IPS DF 4.7 (cell line): ENCODE results near the gene RHBDF2.

Experiments
- DNase-seq: peaks from one replicate; pipeline ENCODE4 v3.0.0-alpha.2; 2013; ENCODE audit warnings: low spot score; ENCODE audit errors: extremely low read depth

The RHBDF2 gene

DNA sequence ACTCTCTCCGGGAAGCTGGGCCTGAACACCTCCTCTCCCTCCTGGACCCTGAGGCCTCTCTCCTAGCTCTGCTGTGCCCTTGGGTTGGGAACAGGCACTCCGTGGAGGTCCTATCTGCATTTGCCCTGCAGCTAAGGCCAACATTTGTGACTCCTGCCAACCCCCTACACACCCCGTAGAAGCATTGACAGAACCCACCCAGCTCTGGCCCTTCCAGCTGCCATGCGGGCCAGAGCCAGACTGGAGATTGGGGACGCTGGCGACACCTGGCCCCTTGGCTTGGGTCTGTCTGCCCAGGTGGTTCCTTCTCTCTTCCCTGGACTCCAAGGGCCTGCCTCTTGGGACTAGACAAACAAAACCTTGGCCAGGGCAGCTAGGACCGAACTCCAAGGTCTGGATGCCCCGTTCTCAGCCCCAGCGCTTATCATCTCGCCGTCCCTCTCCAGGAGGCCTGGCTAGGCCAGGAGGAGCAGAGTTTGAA is 644 bp upstream of the RHBDF2 start:
- no peak for DNase-seq

DNA sequence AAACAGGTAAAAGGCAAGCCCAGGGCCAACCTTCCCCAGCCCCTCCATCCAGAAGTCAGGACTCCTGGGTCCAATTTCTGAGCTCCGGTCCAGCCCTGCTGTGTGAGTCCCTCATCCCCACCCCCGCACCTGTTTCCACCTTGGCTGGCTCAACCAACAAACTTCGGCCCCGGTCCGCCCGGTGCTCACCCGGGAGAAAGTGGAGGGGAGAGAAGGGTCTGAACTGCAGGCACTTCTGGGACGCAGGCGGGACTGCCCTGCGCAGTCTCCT is 541 bp downstream of the RHBDF2 start:
- DNase-seq = no peak

DNA sequence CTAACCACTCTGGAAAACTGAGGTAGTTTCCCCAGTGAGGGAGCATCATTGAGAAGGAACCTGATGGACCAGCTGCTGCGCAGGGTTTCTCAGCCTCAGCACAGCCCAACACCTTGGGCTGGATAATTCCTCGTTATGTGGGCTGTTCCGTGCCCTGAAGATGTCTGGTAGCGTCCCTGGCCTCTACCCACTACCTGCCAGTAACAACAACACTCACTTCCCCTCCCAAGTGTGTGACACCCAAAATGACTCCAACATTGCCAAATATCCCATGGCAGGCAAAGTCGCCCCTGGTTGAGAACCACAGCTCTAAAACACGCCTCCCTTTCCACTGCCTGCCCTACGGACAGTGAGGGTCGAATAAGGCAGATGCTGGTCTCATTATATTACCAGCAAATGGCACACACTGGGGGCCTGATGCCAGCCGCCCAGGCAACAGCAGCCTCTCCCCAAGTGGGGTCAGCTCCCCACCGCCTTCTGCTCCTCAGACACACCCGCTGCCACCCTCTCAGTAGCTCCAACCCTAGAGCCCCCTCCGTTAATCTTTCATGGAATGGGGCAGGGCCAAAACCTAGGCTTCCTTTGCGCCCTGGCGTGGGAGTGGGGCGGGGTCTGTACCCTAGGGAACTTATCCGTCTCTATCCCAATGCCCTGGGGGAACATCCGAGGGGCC is 1.0 kb downstream of the RHBDF2 start:
- no peak for DNase-seq

DNA sequence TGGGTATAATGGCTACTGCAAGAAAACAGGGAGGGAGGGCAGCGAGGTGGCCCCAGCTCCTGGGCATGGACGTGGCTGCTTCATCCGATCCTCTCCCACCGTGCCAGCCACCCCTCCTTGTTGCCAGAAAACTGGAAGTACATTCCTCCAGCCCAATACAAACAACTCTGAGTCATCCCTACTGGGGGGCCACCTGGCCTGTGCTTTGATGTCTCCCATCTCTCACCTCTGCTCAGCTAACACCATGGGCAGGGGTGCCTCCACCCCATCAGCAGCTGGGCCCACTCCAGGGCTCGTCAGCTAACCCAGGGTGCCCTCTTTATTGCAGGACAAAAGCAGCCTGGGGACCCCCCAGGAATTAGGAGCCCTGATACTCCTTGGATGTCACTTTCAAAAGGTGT is 2.0 kb downstream of the RHBDF2 start:
- no peak for DNase-seq

DNA sequence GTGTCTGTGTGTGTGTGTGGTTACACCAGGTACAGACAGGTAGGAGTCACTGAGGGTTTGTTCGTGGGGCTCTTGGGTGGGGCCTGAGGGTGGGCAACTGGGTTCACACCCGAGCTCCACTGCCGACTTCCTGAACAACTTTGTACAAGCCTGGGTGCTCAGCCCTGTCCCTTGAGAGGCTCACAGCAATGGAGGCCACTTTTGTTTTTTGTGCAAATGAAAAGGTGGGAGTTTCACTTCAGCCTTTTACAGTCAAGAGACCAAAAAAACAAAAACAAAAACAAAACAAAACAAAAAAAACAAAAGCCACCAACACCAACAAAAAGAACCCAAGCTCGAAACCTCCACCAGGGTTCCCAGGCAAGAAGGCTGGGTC is 2.4 kb downstream of the RHBDF2 start:
- no peak for DNase-seq

DNA sequence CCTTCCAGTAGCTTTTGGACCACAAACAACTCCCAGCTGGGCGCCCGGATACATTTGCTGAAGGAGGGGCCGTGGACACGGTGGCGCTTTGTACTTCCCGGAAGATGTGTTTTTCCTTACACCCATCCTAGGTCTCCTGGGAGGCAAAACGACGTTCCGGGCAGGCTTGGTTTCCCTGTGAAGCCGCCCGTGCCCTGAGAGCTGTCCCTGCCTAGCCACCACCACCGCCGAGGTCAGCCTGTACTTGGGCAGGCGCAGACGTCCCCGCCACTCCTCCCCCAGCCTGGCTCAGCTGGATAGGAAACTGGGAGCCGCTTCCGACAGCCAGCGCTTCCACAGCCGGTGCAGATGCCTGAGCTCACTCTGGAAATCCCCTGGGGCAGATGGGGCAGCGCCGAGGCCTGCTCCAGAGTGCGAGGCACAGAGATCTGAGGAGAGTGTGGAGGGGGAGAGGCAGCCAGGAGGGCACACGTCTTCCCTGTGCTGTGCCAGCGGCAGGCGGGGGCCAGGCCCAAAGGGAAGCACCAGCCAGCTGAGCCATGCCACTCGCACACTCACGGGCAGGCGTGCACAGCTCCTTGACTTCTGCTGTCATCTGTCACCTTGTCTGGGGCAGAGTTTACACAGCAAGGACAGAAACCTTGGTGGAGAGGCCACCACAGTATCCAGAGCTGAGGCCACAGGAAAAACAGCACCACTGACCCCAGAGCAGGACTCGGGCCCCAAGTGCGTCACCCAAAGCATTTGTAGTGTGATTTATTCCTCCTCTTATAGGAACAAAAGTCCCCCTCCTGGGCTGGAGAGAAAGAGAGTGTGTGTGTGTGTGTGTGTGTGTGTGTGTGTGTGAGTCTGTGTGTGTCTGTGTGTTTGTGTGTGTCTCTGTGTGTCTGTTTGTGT is 3.0 kb downstream of the RHBDF2 start:
- DNase-seq = no peak

DNA sequence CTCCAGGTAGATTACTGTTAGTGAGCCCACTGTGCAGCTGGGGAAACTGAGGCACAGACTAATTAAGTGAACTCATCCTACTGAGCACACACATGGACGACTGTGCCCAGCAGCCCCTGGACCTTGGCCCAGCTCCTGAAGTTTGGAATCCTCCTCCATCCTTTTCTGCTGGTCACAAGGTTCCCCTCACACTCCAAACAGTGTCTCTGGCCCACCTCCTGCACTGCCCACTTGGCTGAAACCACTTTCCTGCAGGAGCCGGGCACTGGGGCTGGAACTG is 3.6 kb downstream of the RHBDF2 start:
- DNase-seq = no peak

DNA sequence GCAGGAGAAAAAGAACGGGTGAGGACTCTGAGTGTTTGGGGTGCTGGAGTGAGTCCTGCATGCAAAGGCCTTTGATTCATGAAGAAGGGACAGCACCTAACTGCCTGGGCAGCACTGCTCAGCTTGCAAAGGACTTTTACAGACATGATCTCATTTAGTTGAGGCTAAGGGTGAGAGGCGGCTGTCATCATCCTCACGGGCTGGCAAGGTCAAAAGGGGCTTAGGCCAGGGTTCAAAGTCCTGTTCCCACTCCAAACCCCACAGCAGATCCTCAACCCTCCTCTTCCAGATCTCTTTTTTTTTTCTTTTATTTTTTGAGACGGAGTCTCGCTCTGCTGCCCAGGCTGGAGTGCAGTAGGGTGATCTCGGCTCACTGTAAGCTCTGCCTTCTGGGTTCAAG is 4.8 kb downstream of the RHBDF2 start:
- no peak for DNase-seq

DNA sequence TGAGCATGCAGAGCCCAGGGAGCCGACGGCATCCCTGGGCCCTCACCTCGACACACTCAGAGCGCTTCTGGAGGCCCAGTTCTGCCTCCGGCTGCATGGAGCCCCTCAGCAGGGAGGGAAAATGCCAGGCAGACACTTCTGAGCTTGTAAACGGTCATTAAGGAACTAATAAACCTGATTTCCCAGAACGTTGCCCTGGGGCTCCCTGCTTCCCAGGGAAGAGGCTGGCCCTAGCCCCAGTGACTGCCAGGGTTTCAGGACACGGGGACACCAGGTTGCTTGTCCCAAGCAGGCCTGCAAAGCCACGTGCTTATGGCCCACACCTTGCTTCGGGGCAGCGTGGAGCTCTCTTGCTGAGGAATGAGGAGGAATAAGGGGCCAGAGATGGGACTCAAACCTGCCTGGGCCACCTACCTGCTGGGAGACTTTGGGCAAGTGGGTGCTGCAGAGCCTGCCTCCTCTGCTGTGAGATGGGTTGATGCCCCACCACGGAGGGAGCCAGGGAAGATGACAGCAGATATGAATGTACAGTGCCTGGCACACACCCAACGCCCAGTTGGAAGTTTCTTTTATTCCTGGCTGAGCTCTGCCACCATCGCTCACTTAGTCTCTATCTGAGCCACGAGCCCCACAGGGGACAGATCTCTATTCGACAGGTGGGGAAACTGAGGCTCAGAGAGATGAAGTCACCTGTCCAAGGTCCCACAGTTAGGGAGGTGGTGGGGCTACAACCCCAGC is 5.4 kb downstream of the RHBDF2 start:
- DNase-seq = no peak

DNA sequence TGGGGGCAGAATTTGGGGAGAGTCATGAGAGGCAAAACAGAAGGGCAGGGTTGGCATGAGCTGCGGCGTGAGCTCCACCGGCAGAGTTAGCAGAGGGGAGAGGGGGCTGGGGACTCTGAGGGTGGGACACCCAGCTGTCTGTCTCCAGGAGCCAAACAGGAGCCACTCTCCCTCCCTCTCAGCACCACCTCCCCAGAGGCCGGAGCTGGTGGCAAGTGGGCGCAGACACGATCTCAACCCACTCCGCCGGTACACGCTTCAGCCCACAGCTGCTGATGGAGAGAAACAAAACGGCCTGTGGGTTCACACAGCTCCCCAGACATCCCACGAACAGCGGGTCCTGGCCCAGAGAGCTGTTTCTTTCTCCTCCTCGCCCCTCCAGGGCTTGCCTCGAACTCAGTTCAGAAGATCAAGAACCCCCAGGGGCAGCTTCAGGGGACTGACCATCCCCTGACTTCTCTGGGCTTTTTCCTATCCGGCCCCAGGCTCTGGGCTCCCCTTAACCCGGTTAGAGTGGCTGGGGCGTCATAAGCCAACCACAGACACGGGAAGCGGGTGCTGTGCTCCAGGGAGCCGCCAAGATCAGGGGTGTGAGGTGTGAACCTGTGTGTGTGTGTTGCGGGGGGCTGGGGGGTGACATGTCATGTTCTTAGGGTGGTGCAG is 7.6 kb downstream of the RHBDF2 start:
- no peak for DNase-seq

DNA sequence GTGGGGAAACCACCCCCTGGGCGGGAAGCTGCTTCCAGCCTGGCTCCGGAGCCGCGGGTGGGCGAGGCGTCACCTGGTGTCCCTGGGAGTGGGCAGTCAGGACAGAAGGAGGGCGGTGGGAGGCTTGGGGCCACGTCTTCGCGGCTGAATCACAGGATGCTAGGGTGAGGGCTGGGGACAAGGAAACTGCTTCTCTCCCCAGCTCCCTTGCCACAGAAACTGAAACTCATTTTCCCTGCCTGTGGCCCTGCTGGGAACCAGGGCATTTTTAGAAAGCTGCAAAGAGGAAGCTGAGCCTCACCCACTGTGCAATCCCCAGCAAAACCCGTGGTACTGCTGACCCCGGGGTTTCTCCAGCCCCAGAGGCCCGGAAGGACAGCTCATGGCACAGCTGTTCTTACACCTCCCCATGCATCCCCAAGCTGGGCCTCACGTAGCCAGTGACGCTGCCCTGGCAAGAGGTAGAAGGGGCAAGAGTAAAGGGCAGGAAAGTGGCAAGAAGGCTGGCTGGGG is 8.2 kb downstream of the RHBDF2 start:
- DNase-seq = no peak

DNA sequence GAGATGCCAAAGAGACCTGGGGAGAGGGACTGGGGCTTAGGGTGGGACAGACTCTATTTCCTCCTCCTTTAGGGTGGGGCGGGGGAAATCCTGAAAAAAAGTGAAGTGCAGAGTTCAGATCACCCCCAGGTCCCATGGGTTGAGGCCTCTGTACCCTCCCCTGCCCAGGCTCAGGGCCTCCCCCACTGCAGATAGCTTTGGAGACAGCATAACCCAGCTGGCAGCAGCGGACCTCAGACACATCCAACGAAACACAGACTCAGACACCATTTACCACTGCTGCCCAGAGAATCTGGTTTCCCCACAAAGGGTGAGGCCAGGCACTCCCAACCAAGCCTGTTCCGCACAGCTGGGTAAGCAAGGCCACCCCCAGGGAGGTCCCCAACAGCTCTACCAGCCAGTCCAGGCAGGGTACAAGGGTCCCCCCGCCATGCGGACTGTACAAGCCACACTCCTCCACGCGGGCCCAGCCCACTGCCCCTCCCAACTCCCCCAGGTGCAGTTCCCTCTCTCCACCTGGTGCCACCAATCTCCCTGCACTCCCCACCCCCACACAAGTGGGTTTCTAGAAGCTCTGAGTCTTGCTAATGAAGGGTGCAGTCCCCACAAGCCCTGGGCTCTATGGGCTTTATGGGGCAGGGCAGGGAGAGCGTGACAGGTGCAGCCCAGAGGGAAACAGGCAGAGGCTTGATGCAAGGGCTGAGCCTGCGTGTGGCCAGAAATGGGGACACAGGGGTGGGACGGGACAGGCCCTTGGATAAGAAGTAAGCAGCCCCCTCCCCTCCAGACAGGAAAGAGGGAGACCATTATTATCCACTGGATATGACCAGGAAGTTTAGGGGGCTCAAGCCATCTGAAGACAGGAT is 8.9 kb downstream of the RHBDF2 start:
- DNase-seq = no peak

DNA sequence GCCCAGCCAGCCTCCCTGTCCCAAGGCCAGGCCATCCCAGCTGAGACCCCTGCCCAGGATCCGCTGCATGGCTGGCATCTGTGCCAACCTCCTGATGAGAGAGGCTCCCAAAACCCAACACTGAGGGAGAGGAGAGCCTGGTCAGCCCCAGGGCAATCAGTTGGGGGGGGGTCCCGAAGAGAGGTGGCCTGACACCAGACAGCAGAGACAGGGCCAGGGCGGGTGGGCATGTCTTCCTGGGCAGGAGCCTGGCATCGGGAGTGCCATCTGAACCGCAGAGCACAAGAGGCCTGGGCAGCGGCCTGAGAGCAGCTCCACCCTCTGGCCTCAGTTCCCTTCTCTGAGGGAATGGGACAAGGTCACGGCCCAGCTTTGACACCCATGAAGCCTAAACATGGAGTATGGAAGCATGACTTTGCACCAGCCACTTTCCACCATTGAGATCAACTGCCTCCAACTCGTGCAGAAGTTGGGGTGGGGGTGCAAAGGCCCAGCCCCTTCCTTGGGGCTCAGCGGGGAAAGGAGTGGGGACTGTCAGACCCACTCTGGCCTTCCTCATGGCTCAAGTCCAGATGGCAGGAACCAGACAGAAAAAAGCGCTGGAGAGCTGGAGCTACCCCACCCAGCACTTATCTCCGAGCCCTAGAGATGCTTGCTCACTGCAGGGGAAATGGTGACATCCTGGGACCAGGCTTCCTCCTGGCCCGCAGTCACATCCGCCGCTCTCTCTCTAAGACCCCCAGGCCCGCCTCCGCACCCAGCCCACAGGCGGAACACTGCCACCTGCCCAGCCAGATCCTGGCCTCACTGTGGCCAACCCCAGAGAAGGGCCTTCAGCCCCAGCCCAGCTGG is 9.7 kb downstream of the RHBDF2 start:
- no peak for DNase-seq

DNA sequence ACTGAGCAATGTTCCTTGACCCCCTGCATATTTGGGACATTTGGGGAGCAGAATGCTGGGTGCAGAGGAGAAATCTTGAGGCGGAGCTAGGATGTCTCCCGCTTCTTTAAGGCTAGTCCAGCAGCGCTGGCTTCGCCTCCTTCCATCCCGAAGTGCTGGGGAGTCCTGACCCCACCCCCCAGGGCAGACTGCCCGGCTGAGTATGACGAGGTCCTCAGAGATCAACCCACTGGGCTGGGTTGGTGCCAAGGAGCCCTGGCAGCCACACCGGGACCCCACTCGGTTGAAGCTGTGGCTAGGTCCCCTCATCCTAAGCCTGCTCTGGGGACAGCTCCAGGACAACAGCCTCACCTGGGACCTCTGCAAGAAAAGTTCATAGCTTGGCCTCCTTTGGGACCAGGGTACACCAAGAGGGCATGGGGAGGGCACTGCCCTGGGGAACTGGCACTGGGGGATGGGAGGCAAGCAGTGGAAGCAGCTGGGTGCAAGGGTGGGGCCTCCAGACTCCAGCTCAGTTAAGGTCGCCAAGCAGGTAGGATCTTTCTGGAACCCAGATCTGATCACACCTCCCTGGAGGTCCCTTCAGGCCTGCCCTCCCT is 11.0 kb downstream of the RHBDF2 start:
- no peak for DNase-seq

DNA sequence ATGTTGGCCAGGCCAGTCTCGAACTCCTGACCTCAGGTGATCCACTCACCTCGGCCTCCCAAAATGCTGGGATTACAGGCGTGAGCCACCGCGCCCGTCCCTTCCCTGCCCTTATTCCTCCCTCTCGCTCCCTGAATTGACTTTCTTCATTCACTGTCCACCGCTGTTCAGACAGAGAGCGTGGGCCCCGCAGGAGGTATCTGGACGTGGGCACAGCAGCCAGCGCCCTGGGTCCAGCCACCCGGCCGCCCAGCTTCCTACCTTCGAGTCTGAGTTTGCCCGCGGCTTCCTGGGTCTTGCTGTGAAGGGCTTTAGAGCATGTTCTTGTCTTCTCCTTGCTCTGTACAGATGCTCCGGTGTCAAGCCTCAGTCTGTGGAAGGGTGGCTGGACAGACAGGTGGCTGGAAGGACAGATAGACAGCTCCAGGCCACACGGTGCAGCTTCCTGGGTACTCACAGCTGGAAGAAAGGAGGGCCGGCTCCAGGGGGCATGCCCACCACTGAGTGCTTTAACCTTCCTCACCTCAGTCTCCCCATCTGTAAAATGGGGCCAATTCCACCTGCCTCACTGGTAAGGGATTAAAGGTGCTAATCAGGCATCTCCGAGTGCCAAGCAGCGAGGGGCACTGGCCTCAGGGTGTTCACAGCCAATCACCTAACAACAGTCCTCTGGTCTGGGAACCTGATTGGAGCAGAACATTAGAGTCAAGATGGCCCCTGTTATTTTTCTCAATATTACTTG is 13.6 kb downstream of the RHBDF2 start:
- no peak for DNase-seq

DNA sequence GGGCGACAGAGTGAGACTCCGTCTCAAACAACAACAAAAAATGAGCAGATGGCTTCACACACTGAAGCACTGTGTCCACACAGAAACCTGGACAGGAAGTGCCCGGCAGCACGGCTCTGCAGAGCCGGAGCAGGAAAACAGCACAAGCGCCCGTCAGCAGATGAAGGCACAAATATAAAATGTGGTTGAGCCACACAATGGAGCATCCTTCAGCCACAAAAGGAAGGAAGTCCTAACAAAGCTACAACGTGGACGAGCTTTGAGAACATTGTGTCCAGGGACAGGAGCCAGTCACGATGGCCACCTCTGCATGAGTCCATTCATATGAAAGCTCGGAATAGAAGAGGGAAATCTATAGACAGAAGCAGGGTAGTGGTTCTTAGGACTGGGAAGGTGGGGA is 15.7 kb downstream of the RHBDF2 start:
- no peak for DNase-seq

DNA sequence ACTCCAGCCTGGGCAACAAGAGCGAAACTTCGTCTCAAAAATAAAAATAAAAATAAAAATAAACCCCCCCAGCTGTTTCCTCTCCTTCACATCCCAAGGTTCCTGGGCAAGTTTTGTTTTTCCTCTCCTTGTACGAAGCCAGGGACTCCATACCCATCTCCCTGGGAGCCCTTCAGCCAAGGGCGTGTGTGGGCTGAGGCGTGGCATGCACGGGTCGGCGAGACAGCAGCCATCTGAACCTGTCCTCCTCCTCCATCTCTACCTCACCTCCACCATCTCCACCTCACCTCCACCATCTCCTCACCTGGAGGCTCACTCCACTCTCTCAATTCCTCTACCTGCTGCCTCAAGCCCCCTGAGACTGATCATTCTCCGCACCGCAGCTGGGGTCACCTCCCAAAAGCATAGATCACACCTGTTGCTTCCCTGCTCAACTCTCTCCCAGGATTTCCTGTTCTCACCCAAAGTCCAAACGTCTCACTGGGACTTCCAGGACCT is 16.9 kb downstream of the RHBDF2 start:
- DNase-seq = no peak

DNA sequence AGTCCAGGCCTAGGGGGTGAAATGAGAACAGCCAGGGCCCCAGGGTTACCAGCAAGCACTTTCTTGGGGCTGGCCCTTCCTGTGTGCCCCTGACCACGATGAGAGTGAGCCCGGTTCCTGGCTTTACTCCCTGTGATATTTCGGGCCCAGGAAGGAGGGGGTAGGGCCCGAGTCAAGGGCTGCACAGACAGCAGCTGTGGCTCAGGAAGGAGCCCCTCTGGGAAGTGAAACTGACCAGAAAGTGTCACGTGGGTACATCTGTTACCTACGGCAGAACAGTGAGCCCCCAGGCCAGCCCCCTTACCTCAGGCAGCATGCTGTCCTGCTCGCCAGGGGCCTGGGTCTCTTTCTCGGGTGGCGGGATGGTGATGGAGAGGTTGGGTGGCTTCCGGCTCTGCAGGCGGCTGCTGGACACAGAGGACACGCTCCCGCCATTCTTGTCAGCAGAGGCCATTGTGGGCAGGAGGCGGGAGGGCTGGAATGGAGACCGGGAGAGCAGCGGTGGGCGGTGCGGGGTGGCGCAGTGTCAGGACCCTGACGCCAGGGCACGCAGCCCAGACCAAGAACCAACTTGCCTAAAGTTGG is 20.1 kb downstream of the RHBDF2 start:
- DNase-seq = no peak
